MV-4-11 (cell line): ENCODE results near the gene ANKRD36C.
"Not testable (repeated sequence)": the region's sequence is repeated elsewhere in the genome, so short reads cannot be mapped to it uniquely, and the experiment has no call there.

Experiments used
- DNase-seq: peaks from one replicate; lab custom pipeline; 2025; lab: John Stamatoyannopoulos, UW

ANKRD36C gene

GRCh38 chr2:95991351-95992094, at the start of gene ANKRD36C:
ANKRD36C (minus strand) TSS chr2:95991824; CDS start chr2:95991708, 116 bp downstream.
- not testable (repeated sequence) for DNase-seq

DNA sequence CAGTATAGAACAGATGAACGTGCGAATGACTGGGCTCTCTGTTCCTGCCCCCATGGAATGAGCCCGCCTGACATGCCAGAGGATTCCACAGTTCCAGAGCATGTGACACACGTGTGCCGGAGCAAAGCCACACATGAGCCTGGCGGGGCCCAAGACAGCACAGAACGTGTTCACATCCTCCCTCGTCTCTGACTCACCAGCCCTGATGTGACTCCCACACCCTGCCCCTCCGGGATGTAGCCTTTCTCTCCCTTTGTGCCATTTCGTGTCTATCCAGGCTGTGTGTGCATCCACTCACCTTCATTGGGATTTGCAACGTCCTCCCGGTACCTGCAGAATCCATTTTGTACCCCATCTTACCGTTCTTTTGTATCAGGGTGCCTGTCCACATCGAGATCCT, 43.9 kb upstream of the ANKRD36C start:
- not testable (repeated sequence) for DNase-seq

- DNase-seq = not testable (repeated sequence)
Measured at GRCh38 chr2:96034792-96035191, 43.2 kb upstream of the ANKRD36C start, which contains the start of gene GPAT2. GPAT2 (minus strand) TSS chr2:96034916; CDS start chr2:96032359, 2,557 bp downstream.

- not testable (repeated sequence) for DNase-seq
Measured at GRCh38 chr2:96033997-96034396, 42.4 kb upstream of the ANKRD36C start.

- DNase-seq = not testable (repeated sequence)
Measured at GRCh38 chr2:96027725-96028325, 36.2 kb upstream of the ANKRD36C start.

DNA sequence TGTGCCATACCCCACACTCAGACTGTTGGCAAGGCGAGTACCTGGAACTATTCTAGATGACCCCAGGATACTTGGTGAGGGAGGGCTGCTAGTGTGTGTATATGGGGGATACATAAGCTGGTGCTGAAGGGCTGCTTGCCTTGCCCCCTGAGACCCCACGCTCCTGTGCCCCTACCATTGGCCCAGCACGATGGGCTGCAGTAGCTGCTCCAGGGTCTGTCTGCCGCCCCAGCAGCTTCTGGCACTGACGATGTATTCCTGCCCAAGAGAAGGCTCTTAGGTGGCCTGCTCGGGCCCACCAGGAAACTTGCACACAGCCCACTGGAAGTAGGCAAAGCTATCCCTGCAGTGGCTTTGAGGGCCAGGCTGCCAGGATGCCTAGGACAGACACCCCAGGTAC, 34.1 kb upstream of the ANKRD36C start:
- DNase-seq = not testable (repeated sequence)

- DNase-seq = no peak
Measured at GRCh38 chr2:96025194-96025492, 33.5 kb upstream of the ANKRD36C start.

DNA sequence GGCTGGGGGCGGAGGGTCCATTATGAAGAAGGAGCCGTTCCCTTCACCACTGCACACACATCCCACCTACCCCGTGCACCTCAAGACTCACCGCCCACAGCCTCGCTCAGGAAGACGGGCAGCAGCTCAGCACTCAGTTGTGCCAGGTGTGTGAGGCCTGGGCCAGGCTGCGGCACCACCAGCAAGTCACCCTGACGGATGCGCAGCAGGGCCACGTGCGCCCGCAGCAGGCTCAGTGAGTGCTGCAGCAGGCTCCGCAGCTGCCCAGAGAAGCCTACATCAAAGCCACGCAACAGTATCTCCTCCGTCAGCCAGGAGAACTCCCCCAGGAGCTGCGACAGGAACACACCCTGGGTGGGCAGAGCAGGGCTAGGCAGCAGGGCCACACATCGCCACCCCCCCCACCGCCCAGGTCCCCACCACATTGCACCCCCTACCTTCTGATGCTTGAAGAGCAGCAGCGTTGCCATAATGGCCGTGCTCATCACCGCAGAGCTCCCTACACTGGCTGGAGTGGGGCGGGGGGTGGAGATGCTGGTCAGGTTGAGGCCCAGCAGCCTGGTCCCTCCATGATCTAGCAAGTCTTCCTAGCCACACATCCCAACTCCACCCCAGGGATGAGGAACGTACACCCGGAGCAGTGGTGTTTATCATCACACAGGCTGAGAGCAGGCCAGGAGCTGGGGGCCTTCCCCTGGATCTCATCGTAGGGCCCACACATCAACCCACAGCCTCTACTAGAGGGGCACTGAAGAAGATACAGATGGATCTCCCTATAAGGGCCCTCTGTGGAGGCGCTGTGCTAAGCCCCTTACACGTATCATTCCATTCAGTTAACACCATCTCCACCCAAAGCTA, 32.9 kb upstream of the ANKRD36C start:
- no peak for DNase-seq

- DNase-seq = not testable (repeated sequence)
Measured at GRCh38 chr2:96023701-96024100, 32.1 kb upstream of the ANKRD36C start.

DNA sequence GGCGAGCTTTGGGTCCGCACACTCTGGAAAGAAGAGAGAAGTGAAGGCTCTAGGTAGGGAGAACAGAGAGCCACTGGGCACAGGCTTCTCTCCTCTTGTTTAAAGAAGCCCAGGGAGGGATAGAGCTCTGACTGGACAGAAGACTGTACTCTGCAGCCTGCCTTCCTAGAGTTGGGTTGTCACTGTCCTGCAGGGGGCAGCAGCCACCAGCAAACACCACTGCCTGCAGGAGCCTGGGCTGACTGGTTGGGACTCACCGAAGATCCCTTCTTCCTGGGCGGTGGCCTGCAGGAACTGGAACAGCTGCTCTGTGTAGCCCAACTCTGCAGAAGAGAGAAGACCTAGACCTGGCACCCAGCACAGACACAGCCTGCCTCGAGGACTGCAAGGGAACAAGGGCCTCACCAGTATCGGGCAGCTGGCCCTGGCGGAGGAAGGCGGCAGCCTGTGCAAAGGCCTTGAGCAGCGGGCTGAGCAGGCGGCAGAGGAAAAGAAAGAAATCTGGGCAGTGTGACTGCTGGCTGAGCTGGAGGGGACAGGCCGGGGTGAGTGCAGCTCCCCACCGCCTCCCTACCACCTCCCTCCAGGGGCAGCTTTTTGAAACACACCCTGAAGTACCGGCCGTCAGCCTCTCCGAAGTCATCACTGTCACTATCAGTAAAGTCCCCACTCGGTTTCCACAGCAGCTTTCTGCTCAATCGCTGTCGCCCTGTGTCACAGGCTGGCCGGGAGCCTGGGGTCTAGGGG, 31.2 kb upstream of the ANKRD36C start:
- not testable (repeated sequence) for DNase-seq

DNA sequence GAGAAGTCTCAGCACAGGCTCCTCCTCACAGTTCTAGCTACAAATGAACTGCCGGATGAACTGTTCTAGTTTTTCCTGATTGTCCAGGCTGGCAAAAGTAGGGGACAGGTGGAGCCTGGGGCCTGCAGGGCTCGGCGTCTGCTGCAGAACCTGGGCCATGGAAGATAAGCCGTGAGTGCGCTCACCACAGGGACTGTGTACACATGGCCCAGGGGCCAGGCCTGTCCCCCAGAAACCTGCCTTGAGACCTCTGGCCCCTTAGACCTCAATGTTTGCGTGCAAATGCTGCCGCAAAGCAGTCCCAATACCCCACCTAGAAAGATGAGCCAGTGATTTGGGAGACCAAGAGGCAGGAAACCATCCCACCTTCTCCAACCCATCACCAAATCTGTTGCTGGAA, 30.5 kb upstream of the ANKRD36C start:
- not testable (repeated sequence) for DNase-seq

DNA sequence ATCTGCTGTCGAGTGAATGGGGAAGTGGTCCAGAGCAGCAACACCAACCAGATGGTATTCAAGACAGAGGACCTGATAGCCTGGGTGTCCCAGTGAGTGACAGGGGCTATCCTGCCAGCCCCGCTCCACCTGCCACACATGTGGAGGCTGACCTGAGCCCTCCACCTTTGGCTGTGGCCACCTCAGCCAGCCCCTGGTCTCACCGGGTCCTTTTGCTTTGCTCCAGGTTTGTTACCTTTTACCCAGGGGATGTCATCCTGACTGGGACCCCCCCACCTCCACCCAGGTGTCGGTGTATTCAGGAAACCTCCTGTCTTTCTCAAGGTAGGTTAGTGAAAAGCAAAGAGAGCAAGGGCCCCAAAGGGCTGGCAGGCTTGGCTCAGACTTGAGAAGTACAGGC, 29.5 kb upstream of the ANKRD36C start:
- DNase-seq = not testable (repeated sequence)

- DNase-seq = not testable (repeated sequence)
Measured at GRCh38 chr2:96019909-96020590, 28.4 kb upstream of the ANKRD36C start.

GRCh38 chr2:96016321-96016720, 24.7 kb upstream of the ANKRD36C start:
- not testable (repeated sequence) for DNase-seq

DNA sequence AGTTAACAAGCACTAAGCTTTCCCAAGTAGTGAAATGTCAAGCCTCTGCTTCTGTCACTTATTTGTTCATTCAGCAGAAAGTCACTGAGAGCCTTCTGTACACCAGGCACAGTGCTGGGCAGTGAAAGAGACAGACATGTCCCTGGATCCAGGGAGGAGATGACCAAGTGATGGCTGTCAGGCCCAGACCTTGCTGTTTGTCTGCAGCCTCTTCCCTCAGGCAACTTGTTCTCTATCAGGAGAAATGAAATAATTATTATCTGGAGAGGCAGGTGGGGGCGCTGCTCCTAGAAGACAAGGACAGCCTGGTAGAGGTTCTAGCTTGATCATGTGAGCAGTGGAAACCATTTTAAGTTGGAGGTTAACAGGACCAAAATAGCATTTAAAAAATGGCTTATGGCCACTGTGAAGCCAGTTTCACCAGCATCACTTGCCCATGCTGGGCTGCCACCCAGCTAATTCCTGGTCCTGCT, 21.2 kb upstream of the ANKRD36C start:
- DNase-seq = not testable (repeated sequence)

DNA sequence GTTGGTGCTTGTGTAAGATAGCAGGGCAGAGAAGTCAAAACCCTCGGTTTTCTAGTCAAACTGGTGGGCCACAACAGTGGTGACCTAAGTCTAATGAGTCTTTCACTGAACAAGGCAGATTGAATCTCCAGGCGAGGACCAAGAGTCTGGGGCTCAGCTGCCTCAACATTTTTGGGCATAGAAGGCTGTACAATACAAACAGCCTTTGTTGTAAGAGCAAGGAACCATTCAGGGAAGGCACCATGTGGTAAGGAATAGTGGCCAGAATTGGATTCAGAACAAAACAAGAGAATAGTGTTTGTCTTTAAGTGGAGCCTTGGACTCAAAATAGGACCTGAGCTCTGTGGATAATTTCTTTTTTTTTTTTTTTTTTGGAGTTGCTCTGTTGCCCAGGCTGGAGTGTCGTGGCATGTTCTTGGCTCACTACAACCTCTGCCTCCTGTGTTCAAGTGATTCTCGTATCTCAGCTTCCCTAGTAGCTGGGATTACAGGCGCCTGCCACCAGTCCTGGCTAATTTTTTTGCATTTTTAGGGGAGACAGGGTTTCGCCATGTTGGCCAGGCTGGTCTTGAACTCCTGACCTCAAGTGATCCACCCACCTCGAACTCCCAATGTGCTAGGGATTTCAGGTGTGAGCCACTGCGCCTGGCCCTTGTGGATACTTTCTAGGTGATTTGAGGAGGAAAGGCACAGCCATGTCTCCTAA, 20.6 kb upstream of the ANKRD36C start:
- not testable (repeated sequence) for DNase-seq

DNA sequence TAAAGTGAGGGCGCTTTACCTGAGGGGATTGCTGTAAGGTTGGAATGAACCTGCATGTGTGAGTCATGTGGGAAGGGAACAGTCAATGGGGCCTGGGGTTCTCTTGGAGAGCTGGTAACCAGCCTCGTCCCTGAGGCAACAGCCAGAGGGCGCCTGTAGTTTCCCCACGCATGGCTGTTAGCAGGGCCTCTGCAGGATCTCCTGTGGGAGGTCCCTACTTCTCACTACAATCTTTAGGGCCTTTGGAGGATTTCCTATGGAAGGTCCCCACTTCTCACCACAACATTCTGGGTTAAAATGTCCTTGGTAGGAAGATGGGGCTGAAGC, 19.5 kb upstream of the ANKRD36C start:
- DNase-seq = not testable (repeated sequence)

- DNase-seq = not testable (repeated sequence)
Measured at GRCh38 chr2:96010320-96011128, 18.9 kb upstream of the ANKRD36C start.

DNA sequence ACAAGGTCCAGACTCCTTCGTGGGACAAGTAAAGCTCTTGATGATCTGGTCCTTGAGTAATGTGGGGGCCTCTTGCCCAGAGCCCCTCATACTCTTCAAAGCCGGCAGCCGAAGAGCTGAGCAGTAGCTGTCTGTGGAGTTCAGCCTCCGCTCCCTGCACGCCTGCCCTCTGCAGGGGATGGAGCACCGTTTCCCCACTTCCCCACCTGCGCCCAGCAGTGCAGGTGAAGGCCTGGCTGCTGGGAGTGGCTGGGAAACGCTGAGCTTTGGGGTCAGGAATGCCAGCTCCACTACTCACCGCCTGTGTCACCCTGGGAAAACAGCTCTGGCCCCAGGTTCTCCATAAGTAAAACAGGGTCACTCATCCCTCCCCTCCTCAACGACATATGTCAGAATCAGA, 18.2 kb upstream of the ANKRD36C start:
- not testable (repeated sequence) for DNase-seq

- DNase-seq = not testable (repeated sequence)
Measured at GRCh38 chr2:96008051-96008450, 16.4 kb upstream of the ANKRD36C start.
